HEK293 (cell line): ENCODE results near the gene PDSS2.

Experiments
- PRDM4 ChIP-seq: fragments of 450-650 bp; formaldehyde crosslinking; IDR thresholded peaks from 2 replicates; pipeline ENCODE4 v1.5.1; 2017; ENCODE audit warnings: missing biosample characterization, missing genetic modification characterization
- YY2 ChIP-seq: fragments of 450-650 bp; formaldehyde crosslinking; IDR thresholded peaks from 2 replicates; pipeline ENCODE4 v1.5.1; 2016; ENCODE audit warnings: missing biosample characterization, missing genetic modification characterization
- ZBTB26 ChIP-seq: fragments of 450-650 bp; formaldehyde crosslinking; optimal IDR thresholded peaks from 2 replicates; pipeline ENCODE3; 2016; ENCODE audit warnings: missing biosample characterization, mild to moderate bottlenecking, missing genetic modification characterization
- ZBTB49 ChIP-seq: fragments of 450-650 bp; formaldehyde crosslinking; IDR thresholded peaks from 2 replicates; pipeline ENCODE4 v1.5.1; 2016; ENCODE audit warnings: missing biosample characterization, missing genetic modification characterization, low read depth
- ZNF121 ChIP-seq: fragments of 450-650 bp; formaldehyde crosslinking; IDR thresholded peaks from 2 replicates; pipeline ENCODE4 v1.5.1; 2016; ENCODE audit warnings: missing biosample characterization, missing genetic modification characterization
- ZNF169 ChIP-seq: fragments of 450-650 bp; formaldehyde crosslinking; IDR thresholded peaks from 2 replicates; pipeline ENCODE4 v1.5.1; 2016; ENCODE audit warnings: missing biosample characterization, missing genetic modification characterization
- ZNF174 ChIP-seq: fragments of 450-650 bp; formaldehyde crosslinking; IDR thresholded peaks from 2 replicates; pipeline ENCODE4 v1.5.0; 2017; ENCODE audit warnings: missing biosample characterization, mild to moderate bottlenecking, missing genetic modification characterization
- ZNF2 ChIP-seq: fragments of 450-650 bp; formaldehyde crosslinking; IDR thresholded peaks from 2 replicates; pipeline ENCODE4 v1.5.1; 2016; ENCODE audit warnings: missing biosample characterization, missing genetic modification characterization
- ZNF211 ChIP-seq: fragments of 450-650 bp; formaldehyde crosslinking; IDR thresholded peaks from 2 replicates; pipeline ENCODE4 v1.5.1; 2016; ENCODE audit warnings: low read depth, missing biosample characterization, missing genetic modification characterization
- ZNF362 ChIP-seq: fragments of 450-650 bp; formaldehyde crosslinking; IDR thresholded peaks from 2 replicates; pipeline ENCODE4 v1.5.1; 2016; ENCODE audit warnings: missing biosample characterization, missing genetic modification characterization
- ZNF391 ChIP-seq: fragments of 450-650 bp; formaldehyde crosslinking; IDR thresholded peaks from 2 replicates; pipeline ENCODE4 v1.5.1; 2016; ENCODE audit warnings: low read depth, missing biosample characterization, missing genetic modification characterization, borderline replicate concordance
- ZNF449 ChIP-seq: fragments of 450-650 bp; formaldehyde crosslinking; IDR thresholded peaks from 2 replicates; pipeline ENCODE4 v1.5.1; 2017; ENCODE audit warnings: missing biosample characterization, mild to moderate bottlenecking, missing genetic modification characterization, moderate library complexity
- ZNF558 ChIP-seq: fragments of 450-650 bp; formaldehyde crosslinking; IDR thresholded peaks from 2 replicates; pipeline ENCODE4 v1.5.1; 2016; ENCODE audit warnings: missing biosample characterization, missing genetic modification characterization
- ZNF580 ChIP-seq: fragments of 450-650 bp; formaldehyde crosslinking; IDR thresholded peaks from 2 replicates; pipeline ENCODE4 v1.5.1; 2016; ENCODE audit warnings: missing biosample characterization, missing genetic modification characterization
- ZNF585B ChIP-seq: fragments of 450-650 bp; formaldehyde crosslinking; IDR thresholded peaks from 2 replicates; pipeline ENCODE4 v1.5.1; 2016; ENCODE audit warnings: missing biosample characterization, missing genetic modification characterization
- ZNF830 ChIP-seq: fragments of 450-650 bp; IDR thresholded peaks from 2 replicates; pipeline ENCODE4 v1.5.0; 2018; ENCODE audit warnings: missing biosample characterization, missing genetic modification characterization, low read depth, mild to moderate bottlenecking, moderate library complexity

The PDSS2 gene

GRCh38 chr6:107493158-107494057 lies 34.0 kb upstream of the PDSS2 start (continued):
- TF ChIP-seq ZNF121 (no peak), ZNF449 (tag by site-specific recombination) (no peak), ZNF169 (no peak), PRDM4 (peak; percentile 90), ZNF174 (tag by site-specific recombination) (no peak), ZNF362 (peak; percentile 84), ZNF580 (tag by site-specific recombination) (peak; percentile 95), ZNF830 (tag by site-specific recombination) (no peak), ZNF211 (tag by site-specific recombination) (no peak), ZNF558 (no peak), ZNF391 (tag by site-specific recombination) (peak; percentile 46; the same call in 1 of the 2 replicates), YY2 (tag by site-specific recombination) (no peak), ZBTB26 (tag by site-specific recombination) (no peak), ZNF2 (tag by site-specific recombination) (peak; percentile 73; the same call in 1 of the 2 replicates), ZNF585B (tag by site-specific recombination) (no peak), ZBTB49 (no peak)
